ENCODE measurements around the gene DHDDS.

The DHDDS gene

GRCh38 chr1:26472901-26473845 is 41.1 kb downstream of the DHDDS start (continued):
- no peak for TF ChIP-seq ZNF518A (tag by site-specific recombination; conservative IDR thresholded peaks at IDR 0.05; ENCODE audit: low read depth)
- peak; percentile 58 for TF ChIP-seq PATZ1 (tag by site-specific recombination; IDR thresholded peaks at IDR 0.05)
- TF ChIP-seq ZBTB26 (tag by site-specific recombination; optimal IDR thresholded peaks at IDR 0.05) = peak; percentile 97
- TF ChIP-seq SETDB1 (IDR thresholded peaks at IDR 0.05; ENCODE audit: insufficient read length, low read length) = no peak
- no peak for TF ChIP-seq ZNF366 (tag by site-specific recombination; conservative IDR thresholded peaks at IDR 0.05)
- no peak for TF ChIP-seq ZBTB48 (tag by site-specific recombination; IDR thresholded peaks at IDR 0.05)
- no peak for TF ChIP-seq KLF7 (tag by site-specific recombination; IDR thresholded peaks at IDR 0.05; ENCODE audit: borderline replicate concordance)
- TF ChIP-seq ZNF626 (tag by site-specific recombination; IDR thresholded peaks at IDR 0.05) = no peak
- TF ChIP-seq ZBTB20 (tag by site-specific recombination; IDR thresholded peaks at IDR 0.05) = no peak
- TF ChIP-seq ZNF701 (tag by site-specific recombination; IDR thresholded peaks at IDR 0.05) = no peak
- no peak for TF ChIP-seq ZBTB6 (tag by site-specific recombination; IDR thresholded peaks at IDR 0.05)
- TF ChIP-seq ZIC2 (tag by site-specific recombination; IDR thresholded peaks at IDR 0.05) = no peak
- peak; percentile 71 for TF ChIP-seq ZBTB17 (tag by site-specific recombination; IDR thresholded peaks at IDR 0.05)
- TF ChIP-seq ZBTB11 (tag by site-specific recombination; conservative IDR thresholded peaks at IDR 0.05; ENCODE audit: low read depth) = no peak
- peak; percentile 24; the same call in 1 of the 2 replicates for TF ChIP-seq INSM2 (tag by site-specific recombination; IDR thresholded peaks at IDR 0.05)
- no peak for TF ChIP-seq ZNF548 (tag by site-specific recombination; IDR thresholded peaks at IDR 0.05)
- no peak for TF ChIP-seq ZNF530 (tag by site-specific recombination; IDR thresholded peaks at IDR 0.05; ENCODE audit: low read depth)
- TF ChIP-seq REPIN1 (tag by site-specific recombination; IDR thresholded peaks at IDR 0.05; ENCODE audit: low read depth) = no peak
- no peak for TF ChIP-seq ZNF521 (tag by site-specific recombination; IDR thresholded peaks at IDR 0.05)
- peak; percentile 86 for TF ChIP-seq ZNF449 (tag by site-specific recombination; IDR thresholded peaks at IDR 0.05)
- TF ChIP-seq ZNF560 (tag by site-specific recombination; IDR thresholded peaks at IDR 0.05; ENCODE audit: borderline replicate concordance) = no peak

All from HEK293 (cell line).